HCT116 (cell line): ENCODE results near the gene ANXA2.

ENCODE experiments used
- CBX3 ChIP-seq: IDR thresholded peaks from 2 replicates; pipeline ENCODE4 v1.6.1; 2012; ENCODE audit warnings: low read depth
- CTCF ChIP-seq, 3 experiments: fragments of 200-600 bp in 1 of 3; sonication (generic) in 1 of 3; IDR thresholded peaks in 2 of 3; conservative IDR thresholded peaks in 1 of 3; 2 replicates each; pipeline ENCODE4 v1.5.1; 2012 to 2017; ENCODE audit warnings: low read depth in 2 of 3, low read length in 2 of 3, antibody characterized with exemption in 1 of 3, borderline replicate concordance in 1 of 3, control low read depth in 1 of 3, mild to moderate bottlenecking in 1 of 3, mixed read lengths in 1 of 3, mixed run types in 1 of 3, moderate library complexity in 1 of 3; ENCODE audit not compliant: insufficient read depth in 1 of 3
- EZH2 ChIP-seq: fragments of 200-600 bp; sonication (generic); IDR thresholded peaks from 2 replicates; pipeline ENCODE4 v1.6.1; 2017; ENCODE audit warnings: antibody characterized with exemption, mixed run types
- JUND ChIP-seq: IDR thresholded peaks from 2 replicates; pipeline ENCODE4 v1.6.1; 2012
- POLR2A ChIP-seq: IDR thresholded peaks from 2 replicates; pipeline ENCODE4 v1.7.0; 2011; ENCODE audit warnings: borderline replicate concordance; ENCODE audit not compliant: insufficient read depth, insufficient read length; ENCODE audit errors: extremely low read depth
- POLR2AphosphoS5 ChIP-seq: IDR thresholded peaks from 2 replicates; pipeline ENCODE4 v1.6.1; 2011; ENCODE audit warnings: mild to moderate bottlenecking, low read depth, low read length, moderate library complexity
- RAD21 ChIP-seq: IDR thresholded peaks from 2 replicates; pipeline ENCODE4 v1.6.1; 2012; ENCODE audit warnings: low read depth, mild to moderate bottlenecking
- SRF ChIP-seq: IDR thresholded peaks from 2 replicates; pipeline ENCODE4 v1.6.1; 2012; ENCODE audit warnings: low read depth
- TF ChIP-seq, protein P1 (sequence below): IDR thresholded peaks from 2 replicates; pipeline ENCODE4 v1.6.1; 2012

DNA sequence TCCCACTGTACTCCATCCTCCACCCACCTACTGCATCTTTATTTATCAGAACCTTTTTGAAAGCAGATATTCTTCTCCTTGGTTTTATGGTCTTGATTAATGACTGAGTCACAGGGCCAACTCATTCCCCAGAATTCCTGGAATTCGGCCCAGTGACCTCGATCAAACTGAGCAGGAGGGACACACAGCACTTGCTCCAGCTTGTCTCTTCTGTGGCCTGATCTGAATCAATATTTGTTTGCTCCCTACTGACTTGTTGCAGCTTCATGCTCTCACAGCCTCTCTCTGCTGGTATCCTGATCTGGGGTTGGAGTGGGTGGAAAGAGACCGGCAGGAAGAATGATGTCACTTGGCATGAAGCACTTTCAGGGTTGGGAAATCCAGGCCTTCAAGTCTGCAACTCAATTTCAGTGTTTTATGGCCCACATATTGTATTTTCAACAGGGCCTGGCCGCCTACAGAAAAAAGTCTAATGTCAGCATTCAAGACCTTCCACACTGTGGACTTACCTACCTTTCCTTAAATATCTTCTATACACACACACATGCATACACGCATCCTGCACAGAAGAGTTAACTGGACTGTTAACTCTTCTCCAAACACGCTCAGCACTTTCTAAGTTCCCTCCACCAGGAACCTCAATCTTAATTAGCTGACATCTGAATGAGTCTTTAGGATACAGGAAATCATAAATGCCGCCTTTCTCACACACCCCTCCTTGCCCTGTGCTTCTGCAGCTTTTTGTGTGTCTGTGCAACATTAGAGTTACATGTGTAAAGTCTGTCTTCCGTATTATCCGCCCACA is 4.6 kb downstream of the ANXA2 start:
- TF ChIP-seq, protein P1, sequence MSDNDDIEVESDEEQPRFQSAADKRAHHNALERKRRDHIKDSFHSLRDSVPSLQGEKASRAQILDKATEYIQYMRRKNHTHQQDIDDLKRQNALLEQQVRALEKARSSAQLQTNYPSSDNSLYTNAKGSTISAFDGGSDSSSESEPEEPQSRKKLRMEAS, result no peak
- no peak for TF ChIP-seq CTCF (IDR thresholded peaks at IDR 0.05 in 2 of 3, conservative IDR thresholded peaks at IDR 0.05 in 1 of 3; ENCODE audit: borderline replicate concordance in 1 of 3, insufficient read depth in 1 of 3, low read depth in 2 of 3, low read length in 2 of 3)
- TF ChIP-seq POLR2AphosphoS5, result peak; percentile 82
- TF ChIP-seq CBX3, result no peak
- TF ChIP-seq POLR2A, result no peak
- no peak for TF ChIP-seq JUND
- no peak for TF ChIP-seq EZH2
- no peak for TF ChIP-seq RAD21
- no peak for TF ChIP-seq SRF
